ENCODE data around the gene ZNHIT3.
"Not testable (repeated sequence)": the region's sequence is repeated elsewhere in the genome, so short reads cannot be mapped to it uniquely, and the experiment has no call there.

The ZNHIT3 gene

GRCh38 chr17:36507266-36507665, 20.8 kb downstream of the ZNHIT3 start:
- Mint-ChIP-seq H3K27me3 (no peaks in the 10 kb centered on the region), H3K9me3 (no peaks in the 10 kb centered on the region), H3K27ac (ENCODE audit: low read depth) (no peak overlapping the region), H3K4me1 (peaks cover 8% of the 10 kb centered on the region), H3K36me3 (ENCODE audit: insufficient read depth) (peaks cover 10% of the 10 kb centered on the region), H3K4me3 (no peak overlapping the region)
- DNase-seq (ENCODE audit: low spot score in 2 of 2): no peak
- ATAC-seq (replicated peaks; ENCODE audit: extremely low read depth, poor library complexity, severe bottlenecking): no peak

- H3K4me1 Mint-ChIP-seq; H3K36me3 Mint-ChIP-seq (ENCODE audit: insufficient read depth); H3K4me3 Mint-ChIP-seq; DNase-seq (ENCODE audit: low spot score in 2 of 2); H3K27me3 Mint-ChIP-seq; ATAC-seq (replicated peaks; ENCODE audit: extremely low read depth, poor library complexity, severe bottlenecking); H3K9me3 Mint-ChIP-seq; H3K27ac Mint-ChIP-seq (ENCODE audit: low read depth): not testable (repeated sequence)
Measured at GRCh38 chr17:36508439-36508838, 22.0 kb downstream of the ZNHIT3 start.

GRCh38 chr17:36509272-36509985, 22.9 kb downstream of the ZNHIT3 start:
- no peak for DNase-seq (ENCODE audit: low spot score in 2 of 2)
- no peaks in the 10 kb centered on the region for H3K4me1 Mint-ChIP-seq
- H3K9me3 Mint-ChIP-seq: no peaks in the 10 kb centered on the region
- H3K36me3 Mint-ChIP-seq (ENCODE audit: insufficient read depth): peaks cover 8% of the 10 kb centered on the region
- no peak overlapping the region for H3K27ac Mint-ChIP-seq (ENCODE audit: low read depth)
- no peak for ATAC-seq (replicated peaks; ENCODE audit: extremely low read depth, poor library complexity, severe bottlenecking)
- H3K27me3 Mint-ChIP-seq: no peaks in the 10 kb centered on the region
- no peak overlapping the region for H3K4me3 Mint-ChIP-seq

GRCh38 chr17:36510636-36511035, 24.2 kb downstream of the ZNHIT3 start:
- no peak overlapping the region for H3K27ac Mint-ChIP-seq (ENCODE audit: low read depth)
- no peak overlapping the region for H3K4me3 Mint-ChIP-seq
- no peak for DNase-seq (ENCODE audit: low spot score in 2 of 2)
- no peaks in the 10 kb centered on the region for H3K9me3 Mint-ChIP-seq
- no peaks in the 10 kb centered on the region for H3K4me1 Mint-ChIP-seq
- H3K27me3 Mint-ChIP-seq: no peaks in the 10 kb centered on the region
- H3K36me3 Mint-ChIP-seq (ENCODE audit: insufficient read depth): peaks cover 5% of the 10 kb centered on the region
- ATAC-seq (replicated peaks; ENCODE audit: extremely low read depth, poor library complexity, severe bottlenecking): no peak

GRCh38 chr17:36511216-36511615, 24.7 kb downstream of the ZNHIT3 start:
- H3K27ac Mint-ChIP-seq (ENCODE audit: low read depth): no peak overlapping the region
- ATAC-seq (replicated peaks; ENCODE audit: extremely low read depth, poor library complexity, severe bottlenecking) (no peak), DNase-seq (ENCODE audit: low spot score in 2 of 2) (no peak)
- H3K4me3 Mint-ChIP-seq: no peak overlapping the region
- H3K27me3 Mint-ChIP-seq: no peaks in the 10 kb centered on the region
- no peaks in the 10 kb centered on the region for H3K4me1 Mint-ChIP-seq
- no peaks in the 10 kb centered on the region for H3K9me3 Mint-ChIP-seq
- peaks cover 4% of the 10 kb centered on the region for H3K36me3 Mint-ChIP-seq (ENCODE audit: insufficient read depth)

DNA sequence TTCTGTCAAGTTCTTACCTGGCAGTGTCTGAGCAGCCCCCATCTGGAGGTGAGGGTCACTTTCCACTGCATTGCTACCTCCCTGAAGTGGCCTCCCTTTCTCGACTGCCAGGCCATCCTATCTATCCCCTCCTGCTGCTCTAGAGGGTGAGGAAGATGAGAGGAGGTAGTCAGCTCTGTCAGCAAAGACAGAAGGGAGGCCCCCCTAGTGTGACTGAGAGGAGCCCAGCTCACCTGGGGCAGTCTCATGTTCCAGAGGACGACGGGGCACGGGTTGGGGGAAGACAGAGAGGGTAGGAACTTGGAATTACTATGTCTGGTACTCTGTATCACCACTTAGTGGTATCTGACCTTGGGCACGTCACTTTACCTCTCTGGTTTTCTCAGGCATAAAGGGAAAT, 26.2 kb downstream of the ZNHIT3 start:
- no peak for DNase-seq (ENCODE audit: low spot score in 2 of 2)
- Mint-ChIP-seq H3K9me3 (no peaks in the 10 kb centered on the region), H3K4me3 (no peak overlapping the region), H3K27ac (ENCODE audit: low read depth) (no peak overlapping the region), H3K27me3 (no peaks in the 10 kb centered on the region), H3K36me3 (ENCODE audit: insufficient read depth) (peaks cover 8% of the 10 kb centered on the region), H3K4me1 (no peaks in the 10 kb centered on the region)
- ATAC-seq (replicated peaks; ENCODE audit: extremely low read depth, poor library complexity, severe bottlenecking): no peak

- no peak for ATAC-seq (replicated peaks; ENCODE audit: extremely low read depth, poor library complexity, severe bottlenecking)
- no peak overlapping the region for H3K4me3 Mint-ChIP-seq
- no peak for DNase-seq (ENCODE audit: low spot score in 2 of 2)
- H3K27me3 Mint-ChIP-seq: no peaks in the 10 kb centered on the region
- H3K4me1 Mint-ChIP-seq: no peaks in the 10 kb centered on the region
- H3K27ac Mint-ChIP-seq (ENCODE audit: low read depth): no peak overlapping the region
- H3K36me3 Mint-ChIP-seq (ENCODE audit: insufficient read depth): peaks cover 13% of the 10 kb centered on the region
- no peaks in the 10 kb centered on the region for H3K9me3 Mint-ChIP-seq
Measured at GRCh38 chr17:36514856-36515255, 28.4 kb downstream of the ZNHIT3 start.

- no peaks in the 10 kb centered on the region for H3K4me1 Mint-ChIP-seq
- H3K27ac Mint-ChIP-seq (ENCODE audit: low read depth): no peak overlapping the region
- no peak for DNase-seq (ENCODE audit: low spot score in 2 of 2)
- no peak for ATAC-seq (replicated peaks; ENCODE audit: extremely low read depth, poor library complexity, severe bottlenecking)
- no peaks in the 10 kb centered on the region for H3K9me3 Mint-ChIP-seq
- no peaks in the 10 kb centered on the region for H3K27me3 Mint-ChIP-seq
- no peak overlapping the region for H3K4me3 Mint-ChIP-seq
- H3K36me3 Mint-ChIP-seq (ENCODE audit: insufficient read depth): peaks cover 16% of the 10 kb centered on the region
Measured at GRCh38 chr17:36515837-36516236, 29.4 kb downstream of the ZNHIT3 start.

- peaks cover 28% of the 10 kb centered on the region for H3K36me3 Mint-ChIP-seq (ENCODE audit: insufficient read depth)
- peaks cover 20% of the 10 kb centered on the region for H3K4me1 Mint-ChIP-seq
- H3K27me3 Mint-ChIP-seq: no peaks in the 10 kb centered on the region
- H3K27ac Mint-ChIP-seq (ENCODE audit: low read depth): no peak overlapping the region
- no peak overlapping the region for H3K4me3 Mint-ChIP-seq
- no peaks in the 10 kb centered on the region for H3K9me3 Mint-ChIP-seq
- no peak for DNase-seq (ENCODE audit: low spot score in 2 of 2)
- ATAC-seq (replicated peaks; ENCODE audit: extremely low read depth, poor library complexity, severe bottlenecking): no peak
Measured at GRCh38 chr17:36523113-36523512, 36.6 kb downstream of the ZNHIT3 start.

GRCh38 chr17:36524428-36524876, 38.0 kb downstream of the ZNHIT3 start:
- DNase-seq (ENCODE audit: low spot score in 2 of 2): no peak
- H3K36me3 Mint-ChIP-seq (ENCODE audit: insufficient read depth): peaks cover 26% of the 10 kb centered on the region
- no peak overlapping the region for H3K27ac Mint-ChIP-seq (ENCODE audit: low read depth)
- ATAC-seq (replicated peaks; ENCODE audit: extremely low read depth, poor library complexity, severe bottlenecking): no peak
- H3K4me1 Mint-ChIP-seq: peaks cover 20% of the 10 kb centered on the region
- no peaks in the 10 kb centered on the region for H3K27me3 Mint-ChIP-seq
- H3K4me3 Mint-ChIP-seq: no peak overlapping the region
- H3K9me3 Mint-ChIP-seq: no peaks in the 10 kb centered on the region

DNA sequence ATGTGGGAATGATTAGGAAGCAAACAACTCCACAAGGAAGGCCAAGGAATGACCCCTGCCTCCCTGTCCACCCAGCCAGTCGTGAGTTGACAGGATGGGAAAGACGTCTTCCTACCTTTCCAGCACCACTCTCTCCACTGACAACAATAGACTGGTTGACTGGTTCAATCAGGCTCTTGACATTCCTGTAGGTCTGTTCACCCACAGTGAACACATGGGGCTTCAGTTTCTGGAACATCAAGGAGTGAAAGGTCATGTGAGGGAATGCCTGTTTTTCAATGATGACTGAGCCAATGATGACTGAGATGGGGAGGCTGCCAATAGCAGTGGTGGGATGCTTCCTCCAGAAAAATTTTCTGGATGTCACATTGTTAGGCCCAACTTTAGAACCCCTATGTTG, 38.6 kb downstream of the ZNHIT3 start:
- Mint-ChIP-seq H3K4me3 (no peak overlapping the region), H3K4me1 (peaks cover 20% of the 10 kb centered on the region), H3K27me3 (no peaks in the 10 kb centered on the region), H3K36me3 (ENCODE audit: insufficient read depth) (peaks cover 23% of the 10 kb centered on the region), H3K9me3 (no peaks in the 10 kb centered on the region), H3K27ac (ENCODE audit: low read depth) (no peak overlapping the region)
- ATAC-seq (replicated peaks; ENCODE audit: extremely low read depth, poor library complexity, severe bottlenecking): no peak
- no peak for DNase-seq (ENCODE audit: low spot score in 2 of 2)

GRCh38 chr17:36525888-36526287, 39.4 kb downstream of the ZNHIT3 start:
- H3K27ac Mint-ChIP-seq (ENCODE audit: low read depth): no peak overlapping the region
- no peaks in the 10 kb centered on the region for H3K9me3 Mint-ChIP-seq
- peaks cover 20% of the 10 kb centered on the region for H3K4me1 Mint-ChIP-seq
- H3K4me3 Mint-ChIP-seq: no peak overlapping the region
- ATAC-seq (replicated peaks; ENCODE audit: extremely low read depth, poor library complexity, severe bottlenecking): no peak
- peak in 1 of 2 donors; percentile 8 for DNase-seq (ENCODE audit: low spot score in 2 of 2)
- H3K36me3 Mint-ChIP-seq (ENCODE audit: insufficient read depth): peaks cover 20% of the 10 kb centered on the region
- no peaks in the 10 kb centered on the region for H3K27me3 Mint-ChIP-seq

DNA sequence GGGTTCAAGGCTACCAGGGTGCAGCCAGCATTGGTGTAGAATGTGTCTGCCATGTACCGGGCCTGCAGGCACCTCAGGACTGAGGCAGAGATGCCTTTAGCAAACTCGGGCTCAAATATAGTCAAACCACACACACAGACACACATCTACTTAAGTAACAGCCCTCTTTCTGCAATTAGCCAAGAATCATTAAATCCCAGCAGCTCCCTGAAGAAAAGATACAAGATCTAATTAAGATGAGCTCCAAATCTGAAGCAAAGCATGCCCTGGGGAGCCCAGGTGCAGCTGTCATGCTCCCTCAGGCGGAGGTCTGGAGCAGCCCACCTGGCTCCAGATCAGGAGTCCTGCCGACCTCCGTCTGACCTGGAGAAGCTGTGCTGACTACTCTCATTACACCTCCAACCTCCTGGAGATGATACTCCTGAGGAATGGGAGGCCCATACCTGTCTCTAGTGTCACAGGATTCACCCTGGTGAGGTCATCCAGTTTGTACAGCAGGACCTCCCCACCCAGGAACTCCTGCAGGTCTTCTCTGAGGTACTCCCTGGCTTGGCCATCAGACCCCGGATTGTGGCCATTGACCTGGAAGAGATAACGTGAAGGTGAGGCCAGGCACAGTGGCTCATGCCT, 41.3 kb downstream of the ZNHIT3 start:
- H3K4me1 Mint-ChIP-seq: peaks cover 24% of the 10 kb centered on the region
- H3K27me3 Mint-ChIP-seq: no peaks in the 10 kb centered on the region
- H3K9me3 Mint-ChIP-seq: no peaks in the 10 kb centered on the region
- H3K4me3 Mint-ChIP-seq: no peak overlapping the region
- no peak for ATAC-seq (replicated peaks; ENCODE audit: extremely low read depth, poor library complexity, severe bottlenecking)
- H3K36me3 Mint-ChIP-seq (ENCODE audit: insufficient read depth): peaks cover 13% of the 10 kb centered on the region
- no peak overlapping the region for H3K27ac Mint-ChIP-seq (ENCODE audit: low read depth)
- no peak for DNase-seq (ENCODE audit: low spot score in 2 of 2)
